NT2/D1 (cell line): ENCODE data around the gene FXYD1.

Experiments
- YY1 ChIP-seq: IDR thresholded peaks from 2 replicates; pipeline ENCODE4 v1.6.1; 2011; ENCODE audit not compliant: insufficient read length, insufficient read depth
- ZNF274 ChIP-seq: IDR thresholded peaks from 2 replicates; pipeline ENCODE4 v1.6.1; 2011; ENCODE audit warnings: mild to moderate bottlenecking, low read depth, low read length

DNA sequence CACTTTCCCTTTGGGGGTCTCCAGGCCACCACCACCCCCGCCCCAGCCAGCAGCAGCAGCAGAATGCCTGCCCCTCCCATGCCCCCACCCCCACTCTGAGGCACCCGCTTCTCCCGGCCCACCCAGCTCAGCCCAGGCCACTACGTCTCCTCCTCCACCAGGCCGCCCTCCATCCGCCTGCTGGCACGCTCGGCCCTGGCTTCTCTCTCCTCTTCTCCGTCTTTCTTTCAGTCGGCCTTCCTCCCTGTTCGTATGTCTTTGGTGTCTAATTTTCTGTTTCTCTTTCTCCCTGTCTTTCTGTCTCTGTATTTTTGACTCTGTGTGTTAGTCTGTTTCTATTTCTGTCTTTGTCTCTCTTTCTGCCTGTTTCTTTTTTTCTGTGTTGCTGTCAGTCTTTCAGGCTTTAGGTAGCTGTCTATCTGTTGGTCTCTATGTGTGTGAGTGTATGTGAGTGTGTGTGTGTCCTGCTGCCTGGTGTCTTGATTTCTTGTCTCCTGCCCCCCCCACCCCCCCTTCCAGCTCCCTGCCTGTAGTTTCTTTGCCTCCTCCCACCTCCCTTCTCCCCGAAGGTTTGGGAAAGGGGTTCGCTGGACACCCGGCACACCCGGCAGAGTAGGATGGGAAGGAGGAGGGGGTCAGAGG lies 3.9 kb upstream of the FXYD1 start, which contains the start of gene LGI4:
- TF ChIP-seq ZNF274 (no peak), YY1 (no peak)
